GM23338 (cell line): ENCODE data around the gene PPP2R1B. TPM values are rescaled to one million over a fixed set of nuclear protein-coding genes. Genes with fewer than 3 reads are reported as not detected.

Experiments
- ATAC-seq: fragments of 200-7000 bp; cut with Tn5 transposase; 3 replicates; pipeline ENCODE4 v1.9.1; 2020
- DNase-seq: peaks from one replicate; pipeline ENCODE4 v3.0.0-alpha.2; 2015; ENCODE audit warnings: low spot score
- H2AFZ ChIP-seq: fragments of 200-600 bp; sonication (generic); 2 replicates; pipeline ENCODE4 v1.8.0; 2016; ENCODE audit warnings: antibody characterized with exemption, mild to moderate bottlenecking, moderate library complexity
- H3F3A ChIP-seq: fragments of 200-600 bp; sonication (generic); replicated peaks from 2 replicates; pipeline ENCODE4 v1.8.0; 2017; ENCODE audit warnings: antibody characterized with exemption, mixed run types, low read depth
- H3K27ac ChIP-seq: fragments of 200-600 bp; sonication (generic); 2 replicates; pipeline ENCODE4 v1.6.1; 2016; ENCODE audit warnings: low read depth
- H3K27me3 ChIP-seq: fragments of 200-600 bp; sonication (generic); 2 replicates; pipeline ENCODE4 v1.8.0; 2016; ENCODE audit warnings: mild to moderate bottlenecking, mixed run types, moderate library complexity; ENCODE audit not compliant: insufficient read depth
- H3K36me3 ChIP-seq: fragments of 200-600 bp; sonication (generic); 2 replicates; pipeline ENCODE4 v1.8.0; 2016; ENCODE audit warnings: mild to moderate bottlenecking; ENCODE audit not compliant: insufficient read depth
- H3K4me1 ChIP-seq: fragments of 200-600 bp; sonication (generic); 2 replicates; pipeline ENCODE4 v1.8.0; 2016; ENCODE audit warnings: mild to moderate bottlenecking, moderate library complexity; ENCODE audit not compliant: insufficient read depth
- H3K4me2 ChIP-seq: fragments of 200-600 bp; sonication (generic); 2 replicates; pipeline ENCODE4 v1.7.1; 2017; ENCODE audit warnings: mixed run types
- H3K4me3 ChIP-seq: fragments of 200-600 bp; sonication (generic); 2 replicates; pipeline ENCODE4 v1.6.1; 2016; ENCODE audit warnings: mixed run types
- H3K79me2 ChIP-seq: fragments of 200-600 bp; sonication (generic); replicated peaks from 2 replicates; pipeline ENCODE4 v1.8.0; 2017; ENCODE audit warnings: mild to moderate bottlenecking; ENCODE audit not compliant: insufficient read depth
- H3K9me2 ChIP-seq: fragments of 200-600 bp; sonication (generic); 2 replicates; pipeline ENCODE4 v1.8.0; 2017; ENCODE audit not compliant: insufficient read depth
- H4K20me1 ChIP-seq: fragments of 200-600 bp; sonication (generic); replicated peaks from 2 replicates; pipeline ENCODE4 v1.8.0; 2017; ENCODE audit warnings: mild to moderate bottlenecking; ENCODE audit not compliant: insufficient read depth
- H3K27ac Mint-ChIP-seq: 2 replicates; pipeline ENCODE4 v1.8.0; 2020; ENCODE audit warnings: inconsistent platforms, mild to moderate bottlenecking, moderate library complexity, mixed read lengths
- H3K27me3 Mint-ChIP-seq: 3 replicates; pipeline ENCODE4 v1.8.0; 2022; ENCODE audit warnings: low read depth, mild to moderate bottlenecking, moderate library complexity, mixed read lengths, inconsistent platforms; ENCODE audit not compliant: insufficient read depth, poor library complexity
- H3K36me3 Mint-ChIP-seq: 3 replicates; pipeline ENCODE4 v1.8.0; 2021; ENCODE audit warnings: low read depth, mild to moderate bottlenecking, inconsistent platforms, moderate library complexity, mixed read lengths
- H3K4me1 Mint-ChIP-seq: 3 replicates; pipeline ENCODE4 v1.8.0; 2020; ENCODE audit warnings: mild to moderate bottlenecking, inconsistent platforms, mixed read lengths
- H3K4me3 Mint-ChIP-seq: 3 replicates; pipeline ENCODE4 v1.8.0; 2021; ENCODE audit warnings: moderate library complexity, mild to moderate bottlenecking, inconsistent platforms, mixed read lengths
- H3K9me3 Mint-ChIP-seq: 3 replicates; pipeline ENCODE4 v1.8.0; 2020; ENCODE audit warnings: moderate library complexity, mild to moderate bottlenecking, inconsistent platforms, mixed read lengths
- CREB1 ChIP-seq: fragments of 250-450 bp; sonication (Bioruptor Pico); IDR thresholded peaks from 2 replicates; pipeline ENCODE4 v1.5.0; 2020; ENCODE audit warnings: low read depth, mild to moderate bottlenecking, moderate library complexity
- EZH2 ChIP-seq: fragments of 200-600 bp; sonication (generic); IDR thresholded peaks from one replicate; pipeline ENCODE4 v1.8.0; 2017; ENCODE audit warnings: antibody characterized with exemption, mild to moderate bottlenecking, low read depth; ENCODE audit not compliant: unreplicated experiment
- EZH2phosphoT487 ChIP-seq: fragments of 200-600 bp; sonication (generic); IDR thresholded peaks from one replicate; pipeline ENCODE4 v1.8.1; 2018; ENCODE audit warnings: antibody characterized with exemption; ENCODE audit not compliant: unreplicated experiment
- JUNB ChIP-seq: IDR thresholded peaks from one replicate; pipeline ENCODE4 v1.6.1; 2016; ENCODE audit warnings: antibody characterized with exemption; ENCODE audit not compliant: unreplicated experiment
- NANOG ChIP-seq: IDR thresholded peaks from 2 replicates; pipeline ENCODE4 v1.6.1; 2016; ENCODE audit warnings: antibody characterized with exemption, borderline replicate concordance
- POLR2AphosphoS5 ChIP-seq: IDR thresholded peaks from 2 replicates; pipeline ENCODE4 v1.6.1; 2016; ENCODE audit warnings: antibody characterized with exemption, low read depth
- polyA plus RNA-seq: library from polyadenylated mRNA; unstranded; fragments of >200 nt; fragmentation: Nextera tagmentation; extraction: Ambion mirVana; gene quantifications from 2 replicates; pipeline ENCODE4 v1.2.1, GENCODE V29; 2016
- total RNA-seq: library from RNA; depleted of rRNA; stranded (reverse); fragments of >200 nt; shearing (Covaris generic); gene quantifications from 2 replicates; pipeline ENCODE4 v1.2.3, GENCODE V29; 2014
- TF ChIP-seq, protein P1 (sequence below): fragments of 250-450 bp; sonication (Bioruptor Pico); IDR thresholded peaks from 2 replicates; pipeline ENCODE4 v1.5.0; 2020; ENCODE audit warnings: mild to moderate bottlenecking, moderate library complexity
- TF ChIP-seq, protein P2 (sequence below), 2 experiments: fragments of 200-600 bp in 1 of 2; sonication (generic) in 1 of 2; conservative IDR thresholded peaks; 2 replicates each; pipeline versions ENCODE4 v1.5.1 to v1.6.1; 2016 to 2017; ENCODE audit warnings: antibody characterized with exemption in 2 of 2, low read depth in 2 of 2, mild to moderate bottlenecking in 2 of 2, moderate library complexity in 1 of 2
- TF ChIP-seq, protein P3 (sequence below): IDR thresholded peaks from one replicate; pipeline ENCODE4 v1.6.1; 2018; ENCODE audit warnings: antibody characterized with exemption; ENCODE audit not compliant: unreplicated experiment

PPP2R1B gene
- total and polyA plus RNA-seq, 2 experiments from 2014 or later: 18.5 to 82.0 TPM

DNA sequence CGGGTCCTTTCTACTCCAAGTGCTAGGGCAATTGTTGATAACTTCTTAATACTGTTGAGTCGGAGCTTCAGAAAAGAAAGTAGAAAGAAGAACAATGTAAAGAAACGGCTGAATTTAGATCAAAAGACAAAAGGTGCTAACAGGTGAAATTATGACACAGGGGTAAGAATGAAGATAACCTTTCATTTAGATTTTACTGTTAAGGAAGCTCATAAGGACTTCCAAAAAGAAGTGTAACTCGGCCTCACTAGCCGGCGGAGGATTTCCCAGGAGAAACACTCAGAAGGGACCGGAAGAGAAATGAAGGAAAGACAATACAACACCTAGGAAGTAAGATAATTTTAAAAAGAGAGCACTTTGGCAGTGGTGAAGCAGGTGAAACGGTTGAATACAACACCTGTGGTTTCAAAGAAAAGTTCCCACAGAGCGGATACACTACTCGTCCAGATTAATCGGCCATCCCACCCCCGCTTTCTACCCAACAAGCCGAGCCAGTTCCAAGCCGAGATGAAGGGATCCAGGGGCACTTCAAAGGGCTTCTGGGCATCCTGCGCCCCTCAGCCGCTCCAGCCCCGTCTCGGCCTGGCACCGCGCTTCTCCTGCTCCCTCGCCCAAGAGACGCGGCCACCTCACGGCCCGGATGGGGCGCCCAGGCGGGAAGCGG is 737 bp downstream of the PPP2R1B start:
- Mint-ChIP-seq H3K27me3 (peaks cover 2% of the 10 kb centered on the region), H3K36me3 (peaks cover 49% of the 10 kb centered on the region), H3K27ac (peak overlapping the region; percentile 20), H3K4me1 (peaks cover 39% of the 10 kb centered on the region), H3K9me3 (no peaks in the 10 kb centered on the region), H3K4me3 (peak overlapping the region; percentile 100)
- Histone ChIP-seq H3K9me2 (no peaks in the 10 kb centered on the region), H3K27ac (peak overlapping the region; percentile 90), H2AFZ (peak overlapping the region; percentile 98), H3K4me3 (peak overlapping the region; percentile 95), H3K79me2 (peaks cover 41% of the 10 kb centered on the region), H3K4me2 (peak overlapping the region; percentile 75), H4K20me1 (peaks cover 23% of the 10 kb centered on the region), H3K27me3 (no peaks in the 10 kb centered on the region), H3K36me3 (peaks cover 39% of the 10 kb centered on the region), H3K4me1 (peaks cover 34% of the 10 kb centered on the region), H3F3A (peaks cover 10% of the 10 kb centered on the region; the same call in 1 of the 2 replicates)
- TF ChIP-seq, protein P1, sequence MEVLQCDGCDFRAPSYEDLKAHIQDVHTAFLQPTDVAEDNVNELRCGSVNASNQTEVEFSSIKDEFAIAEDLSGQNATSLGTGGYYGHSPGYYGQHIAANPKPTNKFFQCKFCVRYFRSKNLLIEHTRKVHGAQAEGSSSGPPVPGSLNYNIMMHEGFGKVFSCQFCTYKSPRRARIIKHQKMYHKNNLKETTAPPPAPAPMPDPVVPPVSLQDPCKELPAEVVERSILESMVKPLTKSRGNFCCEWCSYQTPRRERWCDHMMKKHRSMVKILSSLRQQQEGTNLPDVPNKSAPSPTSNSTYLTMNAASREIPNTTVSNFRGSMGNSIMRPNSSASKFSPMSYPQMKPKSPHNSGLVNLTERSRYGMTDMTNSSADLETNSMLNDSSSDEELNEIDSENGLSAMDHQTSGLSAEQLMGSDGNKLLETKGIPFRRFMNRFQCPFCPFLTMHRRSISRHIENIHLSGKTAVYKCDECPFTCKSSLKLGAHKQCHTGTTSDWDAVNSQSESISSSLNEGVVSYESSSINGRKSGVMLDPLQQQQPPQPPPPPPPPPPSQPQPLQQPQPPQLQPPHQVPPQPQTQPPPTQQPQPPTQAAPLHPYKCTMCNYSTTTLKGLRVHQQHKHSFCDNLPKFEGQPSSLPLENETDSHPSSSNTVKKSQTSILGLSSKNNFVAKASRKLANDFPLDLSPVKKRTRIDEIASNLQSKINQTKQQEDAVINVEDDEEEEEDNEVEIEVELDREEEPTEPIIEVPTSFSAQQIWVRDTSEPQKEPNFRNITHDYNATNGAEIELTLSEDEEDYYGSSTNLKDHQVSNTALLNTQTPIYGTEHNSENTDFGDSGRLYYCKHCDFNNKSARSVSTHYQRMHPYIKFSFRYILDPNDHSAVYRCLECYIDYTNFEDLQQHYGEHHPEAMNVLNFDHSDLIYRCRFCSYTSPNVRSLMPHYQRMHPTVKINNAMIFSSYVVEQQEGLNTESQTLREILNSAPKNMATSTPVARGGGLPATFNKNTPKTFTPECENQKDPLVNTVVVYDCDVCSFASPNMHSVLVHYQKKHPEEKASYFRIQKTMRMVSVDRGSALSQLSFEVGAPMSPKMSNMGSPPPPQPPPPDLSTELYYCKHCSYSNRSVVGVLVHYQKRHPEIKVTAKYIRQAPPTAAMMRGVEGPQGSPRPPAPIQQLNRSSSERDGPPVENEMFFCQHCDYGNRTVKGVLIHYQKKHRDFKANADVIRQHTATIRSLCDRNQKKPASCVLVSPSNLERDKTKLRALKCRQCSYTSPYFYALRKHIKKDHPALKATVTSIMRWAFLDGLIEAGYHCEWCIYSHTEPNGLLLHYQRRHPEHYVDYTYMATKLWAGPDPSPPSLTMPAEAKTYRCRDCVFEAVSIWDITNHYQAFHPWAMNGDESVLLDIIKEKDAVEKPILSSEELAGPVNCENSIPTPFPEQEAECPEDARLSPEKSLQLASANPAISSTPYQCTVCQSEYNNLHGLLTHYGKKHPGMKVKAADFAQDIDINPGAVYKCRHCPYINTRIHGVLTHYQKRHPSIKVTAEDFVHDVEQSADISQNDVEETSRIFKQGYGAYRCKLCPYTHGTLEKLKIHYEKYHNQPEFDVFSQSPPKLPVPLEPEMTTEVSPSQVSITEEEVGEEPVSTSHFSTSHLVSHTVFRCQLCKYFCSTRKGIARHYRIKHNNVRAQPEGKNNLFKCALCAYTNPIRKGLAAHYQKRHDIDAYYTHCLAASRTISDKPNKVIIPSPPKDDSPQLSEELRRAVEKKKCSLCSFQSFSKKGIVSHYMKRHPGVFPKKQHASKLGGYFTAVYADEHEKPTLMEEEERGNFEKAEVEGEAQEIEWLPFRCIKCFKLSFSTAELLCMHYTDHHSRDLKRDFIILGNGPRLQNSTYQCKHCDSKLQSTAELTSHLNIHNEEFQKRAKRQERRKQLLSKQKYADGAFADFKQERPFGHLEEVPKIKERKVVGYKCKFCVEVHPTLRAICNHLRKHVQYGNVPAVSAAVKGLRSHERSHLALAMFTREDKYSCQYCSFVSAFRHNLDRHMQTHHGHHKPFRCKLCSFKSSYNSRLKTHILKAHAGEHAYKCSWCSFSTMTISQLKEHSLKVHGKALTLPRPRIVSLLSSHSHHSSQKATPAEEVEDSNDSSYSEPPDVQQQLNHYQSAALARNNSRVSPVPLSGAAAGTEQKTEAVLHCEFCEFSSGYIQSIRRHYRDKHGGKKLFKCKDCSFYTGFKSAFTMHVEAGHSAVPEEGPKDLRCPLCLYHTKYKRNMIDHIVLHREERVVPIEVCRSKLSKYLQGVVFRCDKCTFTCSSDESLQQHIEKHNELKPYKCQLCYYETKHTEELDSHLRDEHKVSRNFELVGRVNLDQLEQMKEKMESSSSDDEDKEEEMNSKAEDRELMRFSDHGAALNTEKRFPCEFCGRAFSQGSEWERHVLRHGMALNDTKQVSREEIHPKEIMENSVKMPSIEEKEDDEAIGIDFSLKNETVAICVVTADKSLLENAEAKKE (CRISPR knock-in tag): no peak
- TF ChIP-seq EZH2phosphoT487 (no peak), POLR2AphosphoS5 (no peak), NANOG (0 out of 2 replicates have a peak, but pooled peaks have one; percentile 24), EZH2 (no peak), JUNB (no peak), CREB1 (CRISPR knock-in tag) (peak; percentile 45; the same call in 1 of the 2 replicates)
- TF ChIP-seq, protein P2, sequence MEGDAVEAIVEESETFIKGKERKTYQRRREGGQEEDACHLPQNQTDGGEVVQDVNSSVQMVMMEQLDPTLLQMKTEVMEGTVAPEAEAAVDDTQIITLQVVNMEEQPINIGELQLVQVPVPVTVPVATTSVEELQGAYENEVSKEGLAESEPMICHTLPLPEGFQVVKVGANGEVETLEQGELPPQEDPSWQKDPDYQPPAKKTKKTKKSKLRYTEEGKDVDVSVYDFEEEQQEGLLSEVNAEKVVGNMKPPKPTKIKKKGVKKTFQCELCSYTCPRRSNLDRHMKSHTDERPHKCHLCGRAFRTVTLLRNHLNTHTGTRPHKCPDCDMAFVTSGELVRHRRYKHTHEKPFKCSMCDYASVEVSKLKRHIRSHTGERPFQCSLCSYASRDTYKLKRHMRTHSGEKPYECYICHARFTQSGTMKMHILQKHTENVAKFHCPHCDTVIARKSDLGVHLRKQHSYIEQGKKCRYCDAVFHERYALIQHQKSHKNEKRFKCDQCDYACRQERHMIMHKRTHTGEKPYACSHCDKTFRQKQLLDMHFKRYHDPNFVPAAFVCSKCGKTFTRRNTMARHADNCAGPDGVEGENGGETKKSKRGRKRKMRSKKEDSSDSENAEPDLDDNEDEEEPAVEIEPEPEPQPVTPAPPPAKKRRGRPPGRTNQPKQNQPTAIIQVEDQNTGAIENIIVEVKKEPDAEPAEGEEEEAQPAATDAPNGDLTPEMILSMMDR (conservative IDR thresholded peaks at IDR 0.05; ENCODE audit: low read depth in 2 of 2): no peak
- TF ChIP-seq, protein P3, sequence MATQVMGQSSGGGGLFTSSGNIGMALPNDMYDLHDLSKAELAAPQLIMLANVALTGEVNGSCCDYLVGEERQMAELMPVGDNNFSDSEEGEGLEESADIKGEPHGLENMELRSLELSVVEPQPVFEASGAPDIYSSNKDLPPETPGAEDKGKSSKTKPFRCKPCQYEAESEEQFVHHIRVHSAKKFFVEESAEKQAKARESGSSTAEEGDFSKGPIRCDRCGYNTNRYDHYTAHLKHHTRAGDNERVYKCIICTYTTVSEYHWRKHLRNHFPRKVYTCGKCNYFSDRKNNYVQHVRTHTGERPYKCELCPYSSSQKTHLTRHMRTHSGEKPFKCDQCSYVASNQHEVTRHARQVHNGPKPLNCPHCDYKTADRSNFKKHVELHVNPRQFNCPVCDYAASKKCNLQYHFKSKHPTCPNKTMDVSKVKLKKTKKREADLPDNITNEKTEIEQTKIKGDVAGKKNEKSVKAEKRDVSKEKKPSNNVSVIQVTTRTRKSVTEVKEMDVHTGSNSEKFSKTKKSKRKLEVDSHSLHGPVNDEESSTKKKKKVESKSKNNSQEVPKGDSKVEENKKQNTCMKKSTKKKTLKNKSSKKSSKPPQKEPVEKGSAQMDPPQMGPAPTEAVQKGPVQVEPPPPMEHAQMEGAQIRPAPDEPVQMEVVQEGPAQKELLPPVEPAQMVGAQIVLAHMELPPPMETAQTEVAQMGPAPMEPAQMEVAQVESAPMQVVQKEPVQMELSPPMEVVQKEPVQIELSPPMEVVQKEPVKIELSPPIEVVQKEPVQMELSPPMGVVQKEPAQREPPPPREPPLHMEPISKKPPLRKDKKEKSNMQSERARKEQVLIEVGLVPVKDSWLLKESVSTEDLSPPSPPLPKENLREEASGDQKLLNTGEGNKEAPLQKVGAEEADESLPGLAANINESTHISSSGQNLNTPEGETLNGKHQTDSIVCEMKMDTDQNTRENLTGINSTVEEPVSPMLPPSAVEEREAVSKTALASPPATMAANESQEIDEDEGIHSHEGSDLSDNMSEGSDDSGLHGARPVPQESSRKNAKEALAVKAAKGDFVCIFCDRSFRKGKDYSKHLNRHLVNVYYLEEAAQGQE: no peak
- ATAC-seq (peak; percentile 62), DNase-seq (peak; percentile 64)
